Common myeloid progenitor, CD34-positive (primary cell): ENCODE results near the gene KHDC1. TPM values are rescaled to one million over a fixed set of nuclear protein-coding genes. Genes with fewer than 3 reads are reported as not detected.
"Not testable (repeated sequence)": the region's sequence is repeated elsewhere in the genome, so short reads cannot be mapped to it uniquely, and the experiment has no call there.

ENCODE experiments used
- CTCF ChIA-PET: fragments of 350-600 bp; sonication (Branson Sonifier 250); formaldehyde crosslinking; loops from one replicate; lab custom pipeline; 2021; ENCODE audit warnings: antibody characterized with exemption; lab: Charles Lee
- POLR2A ChIA-PET: fragments of 350-600 bp; sonication (Branson Sonifier 250); formaldehyde crosslinking; loops from one replicate; lab custom pipeline; 2021; ENCODE audit warnings: antibody characterized with exemption; lab: Charles Lee
- DNase-seq, 3 donors: peaks; one replicate each; pipeline versions ENCODE4 v3.0.0 to v3.0.0-alpha.2; 2013
- H3K27ac ChIP-seq, 2 experiments: 1 replicate in 1 of 2; 2 replicates in 1 of 2; pipeline ENCODE4 v1.7.0; 2013; ENCODE audit warnings: inconsistent platforms in 2 of 2, low read length in 2 of 2, mild to moderate bottlenecking in 2 of 2, low read depth in 1 of 2, moderate library complexity in 1 of 2; ENCODE audit not compliant: severe bottlenecking in 2 of 2, insufficient read depth in 1 of 2, poor library complexity in 1 of 2
- H3K27me3 ChIP-seq, 5 experiments: replicated peaks in 2 of 5; 1 replicate in 3 of 5; 2 replicates in 2 of 5; pipeline versions ENCODE4 v1.6.1 to v1.7.0; 2013; ENCODE audit warnings: low read length in 4 of 5, mild to moderate bottlenecking in 2 of 5, moderate library complexity in 2 of 5, inconsistent platforms in 1 of 5; ENCODE audit not compliant: insufficient read depth in 5 of 5, control insufficient read depth in 4 of 5
- H3K36me3 ChIP-seq, 4 experiments: 1 replicate in 2 of 4; 2 replicates in 2 of 4; pipeline versions ENCODE4 v1.6.1 to v1.7.0; 2013; ENCODE audit warnings: low read length in 3 of 4, control low read depth in 1 of 4, mild to moderate bottlenecking in 1 of 4; ENCODE audit not compliant: control insufficient read depth in 4 of 4, insufficient read depth in 4 of 4
- H3K4me1 ChIP-seq, 4 experiments: 1 replicate in 3 of 4; 2 replicates in 1 of 4; pipeline versions ENCODE4 v1.6.1 to v1.7.1; 2013; ENCODE audit warnings: low read length in 3 of 4, mild to moderate bottlenecking in 3 of 4, control low read depth in 1 of 4, inconsistent platforms in 1 of 4, moderate library complexity in 1 of 4; ENCODE audit not compliant: control insufficient read depth in 4 of 4, insufficient read depth in 4 of 4; ENCODE audit errors: control extremely low read depth in 1 of 4
- H3K4me3 ChIP-seq, 7 experiments: 1 replicate in 4 of 7; 2 replicates in 3 of 7; pipeline versions ENCODE4 v1.5.1 to v1.7.0; 2013; ENCODE audit warnings: mild to moderate bottlenecking in 7 of 7, low read length in 6 of 7, moderate library complexity in 6 of 7, inconsistent platforms in 2 of 7, low read depth in 2 of 7, control low read depth in 1 of 7; ENCODE audit not compliant: insufficient read depth in 4 of 7, control insufficient read depth in 1 of 7; ENCODE audit errors: extremely low read depth in 1 of 7
- H3K9me3 ChIP-seq, 5 experiments: 1 replicate in 4 of 5; 2 replicates in 1 of 5; pipeline versions ENCODE4 v1.6.1 to v1.7.1; 2013; ENCODE audit warnings: low read length in 4 of 5, mild to moderate bottlenecking in 2 of 5, inconsistent platforms in 1 of 5, low read depth in 1 of 5, moderate library complexity in 1 of 5; ENCODE audit not compliant: control insufficient read depth in 4 of 5, insufficient read depth in 2 of 5; ENCODE audit errors: control extremely low read depth in 1 of 5
- WGBS: methylation state at CpG from one replicate; pipeline ENCODE4 v1.1.5; 2013; ENCODE audit not compliant: insufficient coverage; 5-methylcytosine and 5-hydroxymethylcytosine counted together
- polyA plus RNA-seq: library from polyadenylated mRNA; unstranded; fragments of 120-200 nt; gene quantifications from one replicate; pipeline ENCODE4 v1.2.1, GENCODE V29; 2013

Gene KHDC1, protein sequence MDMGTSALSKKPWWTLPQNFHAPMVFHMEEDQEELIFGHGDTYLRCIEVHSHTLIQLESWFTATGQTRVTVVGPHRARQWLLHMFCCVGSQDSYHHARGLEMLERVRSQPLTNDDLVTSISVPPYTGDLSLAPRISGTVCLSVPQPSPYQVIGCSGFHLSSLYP
- polyA plus RNA-seq: 4.9 TPM

DNA sequence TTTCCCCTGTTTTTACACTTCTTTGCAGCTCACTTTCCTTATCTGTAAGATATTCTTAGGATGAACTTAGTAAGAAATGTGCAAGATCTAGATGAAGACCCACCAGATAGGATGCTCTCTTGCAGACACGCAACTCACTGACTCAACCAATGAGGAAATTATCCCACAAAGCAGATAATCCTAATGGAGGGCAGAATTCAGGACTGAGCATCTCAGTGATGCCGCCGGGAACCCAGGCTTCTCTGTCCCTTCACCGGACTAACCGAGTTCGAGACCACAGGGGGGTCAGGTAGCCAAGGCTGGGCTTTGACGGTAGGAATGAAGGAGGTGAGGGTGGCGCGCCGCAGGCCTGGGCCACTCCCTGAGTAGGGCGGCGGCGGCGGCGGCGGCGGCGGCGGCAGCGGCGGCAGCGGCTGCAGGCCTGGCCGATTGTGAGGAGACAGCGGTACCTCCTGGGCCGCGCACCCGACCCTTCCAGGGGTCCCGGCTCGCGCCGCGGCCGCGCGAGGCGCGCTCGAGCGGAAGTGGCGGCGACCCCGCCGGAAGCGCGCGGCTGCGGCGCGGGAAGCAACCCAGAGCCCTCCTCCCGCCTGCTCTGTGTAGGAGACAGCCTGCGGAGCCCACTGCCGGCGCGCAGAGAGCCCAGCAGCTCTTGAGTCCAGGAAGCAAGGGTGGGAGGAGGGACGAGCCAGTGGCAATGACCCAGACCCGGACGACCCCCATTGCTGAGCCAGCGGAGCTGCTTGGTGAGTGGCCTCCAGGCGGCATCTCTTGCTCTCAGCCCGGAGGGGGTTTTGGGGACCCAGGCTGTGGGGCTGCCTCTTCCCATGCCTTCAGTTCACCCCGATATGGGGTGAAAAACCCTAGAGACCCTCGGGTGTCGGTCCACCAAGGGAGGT is at the start of gene KHDC1:
Gene KHDC1 (minus strand): TSS at position 526 of the 899 bp plus-strand sequence. CDS start 20,679 bp downstream, outside the sequence.
- Histone ChIP-seq H3K27me3 (no peaks in the 10 kb centered on the region), H3K9me3 (no peaks in the 10 kb centered on the region), H3K4me3 (peak within 1 kb of the TSS; percentile 44 to 95 (median 74)), H3K27ac (peak within 1 kb of the TSS in 1 of 2 experiments; percentile 26), H3K4me1 (peaks cover 3 to 16% (median 15%) of the 10 kb centered on the region in 4 experiments), H3K36me3 (peaks cover 0 to under 1% (median 0%) of the 10 kb centered on the region in 4 experiments)
- WGBS: 1% methylated on average over 51 of the region's 63 CpGs
- peak; percentile 58 to 86 (median 79) for DNase-seq
- ChIA-PET CTCF (interaction anchor here (1.1 kb wide), 1 partner anchor 46 kb away, joined by 3 read pairs; no protein-coding TSS in a partner anchor), POLR2A (interaction anchor here (0.7 to 1.3 kb wide), 2 partner anchors 17 to 22 kb away, joined by 3 read pairs; no protein-coding TSS in a partner anchor)

DNA sequence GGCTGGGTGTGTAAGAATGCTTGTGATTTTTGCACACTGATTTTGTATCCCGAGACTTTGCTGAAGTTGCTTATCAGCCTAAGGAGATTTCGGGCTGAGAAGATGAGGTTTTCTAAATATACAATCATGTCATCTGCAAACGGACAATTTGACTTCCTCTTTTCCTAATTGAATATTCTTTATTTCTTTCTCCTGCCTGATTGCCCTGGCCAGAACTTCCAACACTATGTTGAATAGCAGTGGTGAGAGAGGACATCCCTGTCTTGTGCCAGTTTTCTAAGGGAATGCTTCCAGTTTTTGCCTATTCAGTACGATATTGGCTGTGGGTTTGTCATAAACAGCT is 47.5 kb upstream of the KHDC1 start:
- H3K4me1 ChIP-seq: peaks cover 0 to 24% (median 21%) of the 10 kb centered on the region in 4 experiments
- POLR2A ChIA-PET, DNase-seq, H3K9me3 ChIP-seq, CTCF ChIA-PET, H3K36me3 ChIP-seq: not testable (repeated sequence)
- H3K4me3 ChIP-seq: peak overlapping the region; percentile 71 to 97 (median 85)
- peak overlapping the region in 1 of 2 experiments; percentile 74 for H3K27ac ChIP-seq
- no CpG with 5 or more reads among the region's 4 CpGs for WGBS
- H3K27me3 ChIP-seq: peaks cover 0 to 13% (median 9%) of the 10 kb centered on the region in 5 experiments

DNA sequence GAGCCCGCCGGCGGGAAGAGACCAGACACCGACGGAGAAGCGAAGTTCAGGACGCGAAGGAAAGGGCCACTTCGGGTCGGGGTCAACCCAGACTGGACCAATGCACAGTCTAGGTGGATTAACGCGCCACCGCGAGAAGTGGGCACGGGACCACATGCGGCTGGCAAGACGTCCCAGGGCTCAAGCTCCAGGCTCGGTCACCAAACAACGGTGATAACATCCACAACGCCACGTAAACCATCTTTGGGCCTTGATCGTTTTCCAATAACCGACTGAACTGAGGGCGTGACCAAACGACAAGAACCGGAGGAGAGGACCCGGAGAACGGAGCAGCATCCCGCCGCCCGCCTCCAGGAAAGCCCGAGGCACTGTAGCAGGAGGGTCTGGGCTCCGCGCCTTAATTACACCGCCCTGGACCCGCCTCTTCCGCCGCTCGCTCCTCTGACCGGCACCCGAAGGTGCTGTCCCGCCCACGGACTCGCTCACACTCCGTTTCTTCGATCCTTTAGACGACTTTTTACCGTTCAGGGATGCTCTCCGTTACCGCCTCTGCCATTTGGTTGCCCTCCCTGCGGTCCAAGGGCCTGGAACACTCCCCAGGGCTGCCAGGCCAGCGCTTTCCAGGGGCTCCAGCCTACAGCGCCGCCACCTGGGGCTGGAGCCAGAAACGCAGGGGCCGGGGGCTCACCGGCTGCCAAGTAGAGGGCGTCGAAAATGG is 46.9 kb upstream of the KHDC1 start:
- Histone ChIP-seq H3K4me1 (peaks cover 0 to 24% (median 17%) of the 10 kb centered on the region in 4 experiments), H3K27ac (peak overlapping the region; percentile 7 to 74), H3K9me3 (no peaks in the 10 kb centered on the region), H3K4me3 (peak overlapping the region; percentile 71 to 97 (median 85)), H3K36me3 (no peaks in the 10 kb centered on the region), H3K27me3 (peaks cover 0 to 8% (median 4%) of the 10 kb centered on the region in 5 experiments)
- POLR2A ChIA-PET: interaction anchor here (0.8 kb wide), 1 partner anchor 11 kb away, joined by 3 read pairs; no protein-coding TSS in a partner anchor
- DNase-seq: peak in 2 of 3 donors; percentile 52 to 73
- WGBS: 0% methylated on average over 52 of the region's 59 CpGs
- CTCF ChIA-PET: interaction anchor here (0.7 to 1.3 kb wide), 8 partner anchors 11 to 152 kb away, joined by 3 to 8 read pairs (median 3); partner anchors contain the start of genes KHDC1 and MTO1

DNA sequence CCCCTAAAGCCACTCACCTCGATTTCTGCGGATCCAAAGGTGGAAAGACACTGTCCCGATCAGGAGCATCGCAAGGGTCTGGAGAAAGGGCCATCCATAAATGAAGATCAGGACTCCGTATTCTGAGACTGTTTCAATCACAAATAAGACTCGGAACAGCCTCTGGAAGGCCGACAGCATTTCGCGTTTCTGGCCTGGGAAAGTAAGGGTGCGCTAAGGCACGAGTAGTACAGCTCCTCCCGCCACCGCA is 46.5 kb upstream of the KHDC1 start:
- Histone ChIP-seq H3K27me3 (peaks cover 0 to 3% (median 0%) of the 10 kb centered on the region in 5 experiments), H3K9me3 (no peaks in the 10 kb centered on the region), H3K36me3 (no peaks in the 10 kb centered on the region), H3K4me3 (peak overlapping the region; percentile 71 to 97 (median 85)), H3K4me1 (peaks cover 0 to 24% (median 13%) of the 10 kb centered on the region in 4 experiments), H3K27ac (peak overlapping the region in 1 of 2 experiments; percentile 74)
- ChIA-PET POLR2A (interaction anchor here (0.8 kb wide), 1 partner anchor 11 kb away, joined by 3 read pairs; no protein-coding TSS in a partner anchor), CTCF (interaction anchor here (0.7 to 1.3 kb wide), 8 partner anchors 11 to 152 kb away, joined by 3 to 8 read pairs (median 3); partner anchors contain the start of genes KHDC1 and MTO1)
- DNase-seq: no peak
- 2% methylated on average over 12 of the region's 13 CpGs for WGBS

DNA sequence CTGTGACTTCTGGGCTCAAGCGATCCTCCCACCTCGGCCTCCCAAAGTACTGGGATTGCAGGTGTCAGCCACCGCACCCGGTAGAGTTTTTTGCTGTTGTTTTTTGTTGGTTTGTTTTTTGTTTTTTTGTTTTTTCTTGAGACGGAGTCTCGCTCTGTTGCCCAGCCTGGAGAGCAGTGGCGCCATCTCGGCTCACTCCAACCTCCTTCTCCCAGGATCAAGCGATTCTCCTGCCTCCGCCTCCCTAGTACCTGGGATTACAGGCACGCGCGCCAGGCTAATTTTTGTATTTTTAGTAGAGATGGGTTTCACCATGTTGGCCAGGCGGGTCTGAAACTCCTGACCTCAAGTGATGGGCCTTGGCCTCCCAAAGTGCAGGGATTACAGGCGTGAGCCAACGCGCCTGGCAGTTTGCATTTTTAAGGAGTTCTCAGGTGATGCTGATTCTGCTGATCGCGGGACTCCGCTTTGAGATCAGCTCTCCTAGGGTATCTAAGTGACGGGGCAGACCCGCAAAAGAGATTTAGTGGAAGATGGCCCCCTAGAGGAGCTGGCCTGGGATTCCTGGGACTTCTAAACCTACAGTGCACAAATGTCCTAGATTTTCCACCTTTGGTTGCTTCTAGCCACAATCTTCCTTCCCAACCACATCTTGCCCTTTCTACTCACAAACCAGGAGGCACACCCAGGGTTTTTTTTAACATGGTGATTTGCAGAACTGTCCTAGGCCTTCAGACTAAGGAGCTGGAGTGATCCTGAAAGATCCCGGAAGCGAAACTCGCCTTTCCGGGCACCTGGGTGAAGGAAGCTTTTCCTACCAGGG is 45.9 kb upstream of the KHDC1 start:
- POLR2A ChIA-PET: no interaction called here
- H3K27ac ChIP-seq: peak overlapping the region in 1 of 2 experiments; percentile 74
- H3K4me1 ChIP-seq: peaks cover 0 to 24% (median 13%) of the 10 kb centered on the region in 4 experiments
- H3K27me3 ChIP-seq: no peaks in the 10 kb centered on the region
- CTCF ChIA-PET: interaction anchor here (0.7 to 1.5 kb wide), 11 partner anchors 8 to 153 kb away, joined by 3 to 8 read pairs (median 3); partner anchors contain the start of genes KHDC1 and MTO1
- H3K36me3 ChIP-seq: no peaks in the 10 kb centered on the region
- H3K4me3 ChIP-seq: peak overlapping the region; percentile 71 to 97 (median 85)
- H3K9me3 ChIP-seq: no peaks in the 10 kb centered on the region
- whole genome bisulfite sequencing: 80% methylated on average over 22 of the region's 26 CpGs
- DNase-seq: peak in 2 of 3 donors; percentile 5 to 19

DNA sequence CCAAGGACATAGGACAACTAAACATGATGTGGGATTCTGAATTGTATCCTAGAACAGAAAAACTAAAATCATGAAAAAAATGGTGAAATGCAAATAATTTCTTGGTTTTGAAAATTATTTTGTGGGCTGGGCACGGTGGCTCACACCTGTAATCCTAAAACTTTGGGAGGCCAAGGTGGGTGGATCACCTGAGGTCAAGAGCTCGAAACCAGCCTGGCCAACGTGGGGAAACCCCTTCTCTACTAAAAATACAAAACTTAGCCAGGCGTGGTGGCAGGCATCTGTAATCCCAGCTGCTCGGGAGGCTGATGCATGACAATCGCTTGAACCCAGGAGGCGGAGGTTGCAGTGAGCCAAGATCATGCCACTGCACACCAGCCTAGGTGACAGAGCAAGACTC is 40.8 kb upstream of the KHDC1 start:
- CTCF ChIA-PET: interaction anchor here (0.9 to 4.1 kb wide), 5 partner anchors 12 to 76 kb away, joined by 3 to 17 read pairs (median 3); no protein-coding TSS in a partner anchor
- WGBS: 91% methylated on average over 4 of the region's 7 CpGs
- H3K36me3 ChIP-seq, POLR2A ChIA-PET, H3K4me1 ChIP-seq, H3K27ac ChIP-seq, DNase-seq, H3K9me3 ChIP-seq, H3K27me3 ChIP-seq, H3K4me3 ChIP-seq: not testable (repeated sequence)
